Measurements from ENCODE around the gene ESR2.
A peak's percentile ranks its signal among the peaks of the same experiment; 100 is the strongest.
"Not testable (repeated sequence)": the region's sequence is repeated elsewhere in the genome, so short reads cannot be mapped to it uniquely, and the experiment has no call there.

Gene ESR2

GRCh38 chr14:64197996-64198395, 96.2 kb downstream of the ESR2 start:
- DNase-seq (ENCODE audit: low read depth): no peak

- peak; percentile 11 for DNase-seq (ENCODE audit: low read depth)
Measured at GRCh38 chr14:64196814-64197411, 97.3 kb downstream of the ESR2 start.

GRCh38 chr14:64196056-64196455, 98.1 kb downstream of the ESR2 start:
- no peak for DNase-seq (ENCODE audit: low read depth)

- DNase-seq (ENCODE audit: low read depth): no peak
Measured at GRCh38 chr14:64195199-64195598, 99.0 kb downstream of the ESR2 start.

- no peak for DNase-seq (ENCODE audit: low read depth)
Measured at GRCh38 chr14:64194404-64194803, 99.8 kb downstream of the ESR2 start.

- DNase-seq (ENCODE audit: low read depth): no peak
Measured at GRCh38 chr14:64193821-64194220, 100.3 kb downstream of the ESR2 start.

DNA sequence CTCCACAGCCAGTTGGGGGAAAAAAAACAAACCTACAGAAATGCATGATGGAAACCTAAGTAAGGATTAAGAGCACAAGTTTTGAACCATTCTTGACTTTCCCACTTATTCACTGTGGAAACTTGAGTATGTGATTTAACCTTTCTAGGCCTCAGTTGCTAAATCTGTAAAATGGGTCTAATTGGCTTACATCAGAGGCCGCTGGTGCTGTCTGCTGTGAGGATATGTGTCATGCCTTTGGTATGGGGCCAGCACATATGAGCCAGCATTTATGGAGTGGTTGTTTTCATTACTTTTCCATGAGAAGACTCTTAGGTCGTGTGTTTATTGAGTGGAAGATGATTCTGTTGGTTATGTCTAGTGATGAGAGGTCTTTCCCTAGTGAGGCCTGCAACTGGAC, 102.4 kb downstream of the ESR2 start:
- no peak for DNase-seq (ENCODE audit: low read depth)

DNA sequence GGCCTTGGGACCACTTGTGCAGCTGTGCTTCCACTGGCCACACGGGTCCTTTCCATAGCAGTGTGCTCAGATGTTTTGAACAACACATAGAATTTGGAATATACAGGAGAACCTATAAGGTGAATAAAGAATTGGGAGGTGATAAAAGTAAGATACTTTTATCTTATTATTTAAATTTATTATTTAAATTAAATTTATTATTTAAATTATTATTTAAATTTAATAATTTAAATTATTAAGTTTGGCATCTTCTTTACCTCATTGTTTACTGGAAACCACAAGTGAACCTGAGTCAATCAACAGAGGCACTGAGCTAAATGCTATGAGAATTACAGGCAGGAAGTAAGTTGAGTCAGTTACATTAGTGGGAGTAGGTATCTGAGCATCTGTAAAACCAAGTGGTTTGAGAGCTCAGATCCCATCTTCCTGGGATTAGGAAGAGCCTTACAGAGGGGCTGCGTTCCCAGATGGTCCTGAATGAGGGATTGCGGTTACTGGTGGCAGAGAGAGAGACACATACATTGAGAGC, 103.1 kb downstream of the ESR2 start:
- no peak for DNase-seq (ENCODE audit: low read depth)

DNA sequence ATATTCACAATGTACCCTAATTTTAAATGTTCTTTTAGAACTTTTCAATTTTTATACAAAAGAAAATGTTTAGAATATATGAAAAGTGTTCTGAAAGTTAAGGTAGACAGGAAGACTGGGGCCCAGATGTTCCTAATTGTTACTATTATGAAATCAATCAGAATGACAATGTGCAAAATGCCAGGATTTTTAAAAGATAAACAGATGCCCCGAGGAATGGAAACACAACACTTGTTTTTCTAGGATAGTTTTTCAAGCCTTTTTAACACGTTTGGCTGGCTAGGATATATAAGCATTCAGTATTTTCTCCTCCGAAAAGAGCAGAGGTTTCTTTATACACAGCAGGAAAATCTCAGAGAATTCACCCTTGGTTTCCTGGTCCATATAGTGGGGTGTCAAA, 106.8 kb downstream of the ESR2 start:
- no peak for DNase-seq (ENCODE audit: low read depth)

DNA sequence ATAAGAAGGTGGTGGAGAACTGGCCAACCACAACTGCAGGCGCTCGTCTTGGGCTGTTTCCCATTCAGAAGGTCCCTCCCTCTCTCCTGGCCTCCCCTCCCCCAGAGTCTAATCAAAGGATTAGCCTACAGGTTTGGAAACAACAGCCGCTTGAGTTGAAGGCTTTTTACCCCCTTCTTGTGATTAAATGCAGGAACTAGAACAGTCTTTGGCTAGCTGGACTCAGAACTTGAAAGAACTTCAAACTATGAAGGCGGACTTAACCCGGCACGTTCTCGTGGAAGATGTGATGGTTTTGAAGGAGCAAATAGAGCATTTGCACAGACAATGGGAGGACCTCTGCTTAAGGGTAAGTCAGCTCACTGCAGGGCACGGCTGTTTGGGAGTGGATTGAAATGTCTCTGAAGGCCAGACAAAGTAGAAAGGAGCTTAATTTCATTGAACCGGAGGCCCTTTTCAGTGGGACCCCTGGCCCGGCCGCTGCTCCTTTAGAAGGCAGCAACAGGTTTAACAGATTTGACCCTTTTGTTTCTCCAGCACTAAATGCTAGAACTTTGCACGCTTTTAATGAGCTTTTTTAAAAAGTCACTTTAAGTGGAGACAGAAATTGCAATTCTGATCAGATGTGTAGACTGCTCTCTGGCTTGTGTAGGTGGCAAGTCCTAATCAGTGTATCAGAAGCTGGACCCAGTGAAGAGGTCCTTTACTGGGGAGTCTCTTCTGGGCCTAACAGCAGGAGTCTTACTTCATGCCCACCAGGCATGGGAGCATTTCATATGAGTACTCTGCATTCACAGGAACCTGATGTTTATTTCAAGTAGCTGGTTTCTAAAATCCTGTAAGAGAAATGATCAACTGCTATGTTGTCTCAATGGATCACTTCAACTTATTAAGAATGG, 107.7 kb downstream of the ESR2 start:
- no peak for DNase-seq (ENCODE audit: low read depth)

- DNase-seq (ENCODE audit: low read depth): no peak
Measured at GRCh38 chr14:64185184-64185583, 109.0 kb downstream of the ESR2 start.

DNA sequence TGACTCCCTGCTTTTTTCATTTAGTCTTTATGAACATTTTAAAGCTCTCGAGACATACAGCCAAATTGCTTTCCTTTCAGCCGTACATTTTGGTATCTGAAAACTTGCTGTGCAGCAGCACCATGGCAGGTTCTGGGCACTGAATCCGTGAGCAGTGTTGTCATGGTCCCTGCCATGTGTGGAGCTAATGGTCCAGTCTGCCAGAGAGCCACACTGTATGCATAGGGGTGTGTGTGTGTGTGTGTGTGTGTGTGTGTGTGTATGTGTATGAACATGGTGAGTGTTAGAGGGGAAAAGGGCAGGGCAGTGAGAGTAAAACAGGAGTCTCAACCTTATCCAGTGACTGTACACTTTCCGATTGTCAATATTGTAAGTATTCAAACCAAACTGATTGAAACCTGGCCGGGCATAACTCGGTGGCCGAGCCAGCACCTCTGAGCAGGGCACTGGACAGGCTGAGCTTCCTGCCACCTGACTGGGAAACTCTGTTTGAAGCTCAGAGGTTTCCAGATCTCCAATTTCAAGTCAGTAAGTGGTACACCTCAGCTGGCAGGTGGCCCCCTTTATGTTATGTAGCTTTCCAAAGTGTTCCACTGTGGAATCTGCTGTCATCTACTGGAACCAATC, 110.0 kb downstream of the ESR2 start:
- DNase-seq (ENCODE audit: low read depth): no peak

DNA sequence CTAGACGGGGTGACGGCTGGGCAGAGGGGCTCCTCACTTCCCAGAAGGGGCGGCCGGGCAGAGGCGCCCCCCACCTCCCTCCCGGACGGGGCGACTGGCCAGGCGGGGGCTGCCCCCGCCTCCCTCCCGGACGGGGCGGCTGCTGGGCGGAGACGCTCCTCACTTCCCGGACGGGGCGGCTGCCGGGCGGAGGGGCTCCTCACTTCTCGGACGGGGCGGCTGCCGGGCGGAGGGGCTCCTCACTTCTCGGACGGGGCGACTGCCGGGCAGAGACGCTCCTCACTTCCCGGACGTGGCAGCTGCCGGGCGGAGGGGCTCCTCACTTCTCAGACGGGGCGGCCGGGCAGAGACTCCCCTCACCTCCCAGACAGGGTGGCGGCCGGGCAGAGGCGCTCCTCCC, 111.3 kb downstream of the ESR2 start:
- DNase-seq (ENCODE audit: low read depth): not testable (repeated sequence)

- no peak for DNase-seq (ENCODE audit: low read depth)
Measured at GRCh38 chr14:64178814-64179213, 115.4 kb downstream of the ESR2 start.

DNA sequence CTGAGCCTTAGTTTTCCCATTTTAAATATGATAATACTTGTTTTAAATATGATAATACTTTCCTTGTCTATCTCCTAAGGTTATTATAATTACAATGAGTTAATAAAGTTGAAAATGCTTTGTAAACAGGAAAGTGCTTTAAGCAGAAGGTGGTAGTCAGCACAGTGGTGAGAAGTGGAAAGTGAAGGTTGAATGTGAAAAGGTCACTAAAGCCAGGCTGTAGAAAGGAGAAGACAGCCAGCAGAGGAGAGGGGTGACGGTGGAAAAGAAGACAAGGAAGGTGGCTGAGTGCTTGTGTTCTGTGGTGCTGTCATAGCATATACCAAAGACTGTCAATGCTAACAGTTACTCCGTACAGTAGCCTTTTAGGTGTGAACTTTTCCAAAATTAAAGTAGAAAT, 117.8 kb downstream of the ESR2 start:
- no peak for DNase-seq (ENCODE audit: low read depth)

DNA sequence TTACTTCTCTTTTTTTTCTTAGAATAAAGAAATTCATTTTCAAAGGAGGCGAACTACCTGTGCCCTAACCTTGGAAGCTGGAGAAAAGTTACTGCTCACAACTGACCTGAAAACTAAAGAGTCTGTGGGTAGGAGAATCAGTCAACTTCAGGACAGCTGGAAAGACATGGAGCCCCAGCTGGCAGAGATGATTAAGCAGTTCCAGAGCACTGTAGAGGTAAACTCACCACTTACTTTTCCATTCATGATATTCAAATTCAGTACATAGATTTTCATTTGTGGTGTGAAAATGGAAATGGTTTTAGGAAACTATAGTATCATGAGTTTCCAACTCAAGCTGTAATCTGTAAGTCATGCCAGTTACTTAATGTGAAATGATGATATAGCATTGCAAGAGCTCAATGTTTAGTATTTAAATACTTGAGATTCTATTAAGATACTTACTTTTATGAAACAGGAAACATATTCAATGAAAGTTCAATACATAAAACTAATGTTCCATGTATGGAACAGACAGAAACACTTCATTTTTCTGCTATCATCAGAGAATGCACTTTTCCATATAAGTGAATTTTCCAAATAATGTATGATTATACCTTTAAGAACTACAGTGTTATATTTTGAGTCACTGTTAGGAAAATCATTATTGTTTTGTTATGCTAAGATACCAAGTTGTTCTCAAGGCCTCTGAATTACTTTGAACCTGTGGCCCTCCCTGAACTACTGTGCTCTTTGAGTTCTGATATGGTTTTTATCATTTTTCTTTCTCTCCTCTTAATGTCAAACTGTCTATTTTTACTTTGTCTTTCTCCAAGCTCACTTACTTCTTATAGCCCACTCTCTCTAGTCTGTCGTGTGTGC, 119.0 kb downstream of the ESR2 start:
- DNase-seq (ENCODE audit: low read depth): no peak

GRCh38 chr14:64170181-64170580, 124.0 kb downstream of the ESR2 start:
- no peak for DNase-seq (ENCODE audit: low read depth)

GRCh38 chr14:64159588-64159987, 134.6 kb downstream of the ESR2 start:
- DNase-seq (ENCODE audit: low read depth): no peak

DNA sequence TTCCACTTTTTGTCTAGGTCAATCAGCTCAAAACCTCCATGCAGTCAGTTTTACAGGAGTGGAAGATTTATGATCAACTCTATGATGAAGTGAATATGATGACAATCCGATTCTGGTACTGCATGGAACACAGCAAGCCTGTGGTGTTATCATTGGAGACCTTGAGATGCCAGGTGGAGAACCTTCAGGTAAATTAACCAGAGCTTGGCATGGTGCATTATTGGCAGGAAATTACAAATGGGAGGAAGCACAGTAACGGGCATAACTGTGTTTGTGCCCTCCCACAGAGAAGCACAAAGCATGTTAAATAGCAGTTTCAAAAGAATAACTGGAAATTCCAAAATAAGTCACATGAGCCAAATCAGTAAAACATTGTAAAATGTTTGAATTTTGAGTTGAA, 135.6 kb downstream of the ESR2 start:
- DNase-seq (ENCODE audit: low read depth): no peak

- no peak for DNase-seq (ENCODE audit: low read depth)
Measured at GRCh38 chr14:64149921-64150320, 144.2 kb downstream of the ESR2 start.

DNA sequence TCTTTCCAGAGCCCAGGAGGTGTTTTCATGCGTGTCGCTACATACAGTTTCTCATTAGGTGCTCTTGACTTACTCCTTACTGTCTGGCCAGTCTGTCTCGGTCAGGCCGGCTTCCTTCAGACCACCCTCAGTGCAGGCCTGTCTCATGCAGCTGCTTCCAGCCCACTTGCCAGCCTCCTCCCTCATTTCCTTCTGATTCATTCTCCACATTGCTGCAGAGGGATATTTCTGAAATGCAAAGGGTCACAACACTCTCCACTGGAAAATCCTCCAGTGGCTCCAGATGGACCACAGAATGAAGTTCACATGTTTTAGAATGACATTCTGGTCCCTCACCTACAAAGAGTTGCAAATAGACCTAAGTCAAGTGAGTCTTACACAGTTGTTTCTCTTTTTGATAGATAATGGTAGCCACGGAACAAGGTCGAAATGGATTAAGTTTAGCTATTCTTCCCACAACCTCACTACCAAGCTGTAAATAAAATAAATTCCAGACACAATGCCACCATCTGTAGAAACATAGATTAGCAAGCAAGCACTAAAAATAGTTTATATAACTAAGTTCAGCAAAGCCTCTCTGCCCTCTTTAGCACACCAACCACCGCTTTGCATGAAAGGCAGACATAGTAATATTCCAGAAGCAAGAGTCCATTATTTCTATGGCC, 146.9 kb downstream of the ESR2 start:
- no peak for DNase-seq (ENCODE audit: low read depth)

All from T follicular helper cell (primary cell).